CD4-positive, alpha-beta T cell treated with Interleukin-6 at 100 ng/mL for 8 hours (primary cell): Measurements from ENCODE around the gene ZNFX1.
"Not testable (repeated sequence)": the region's sequence is repeated elsewhere in the genome, so short reads cannot be mapped to it uniquely, and the experiment has no call there.

Source experiments
- DNase-seq: peaks from one replicate; pipeline ENCODE4 v3.0.0-alpha.2; 2020; ENCODE audit warnings: mixed read lengths, low spot score

ZNFX1 gene

GRCh38 chr20:49278036-49278817 is at the start of gene ZNFX1:
TSS of gene ZNFX1 (minus strand) at chr20:49278057. CDS start at chr20:49275839, 2,218 bp downstream.
- DNase-seq = peak; percentile 98

- DNase-seq = no peak
Observed at GRCh38 chr20:49326026-49326425, 48.2 kb upstream of the ZNFX1 start.

GRCh38 chr20:49324306-49324705 is 46.4 kb upstream of the ZNFX1 start:
- no peak for DNase-seq

GRCh38 chr20:49323622-49324238 is 45.9 kb upstream of the ZNFX1 start:
- DNase-seq = peak; percentile 49

- DNase-seq = no peak
Observed at GRCh38 chr20:49320460-49320859, 42.6 kb upstream of the ZNFX1 start.

GRCh38 chr20:49319208-49319809 is 41.5 kb upstream of the ZNFX1 start:
- no peak for DNase-seq

- DNase-seq = peak; percentile 27
Observed at GRCh38 chr20:49318430-49319207, 40.8 kb upstream of the ZNFX1 start.

- no peak for DNase-seq
Observed at GRCh38 chr20:49318091-49318429, 40.2 kb upstream of the ZNFX1 start.

GRCh38 chr20:49316704-49317103 is 38.8 kb upstream of the ZNFX1 start:
- DNase-seq = no peak

- DNase-seq = no peak
Observed at GRCh38 chr20:49315580-49315979, 37.7 kb upstream of the ZNFX1 start.

- not testable (repeated sequence) for DNase-seq
Observed at GRCh38 chr20:49314052-49314451, 36.2 kb upstream of the ZNFX1 start.

GRCh38 chr20:49313283-49313682 is 35.4 kb upstream of the ZNFX1 start:
- no peak for DNase-seq

GRCh38 chr20:49312661-49313060 is 34.8 kb upstream of the ZNFX1 start:
- DNase-seq = no peak

GRCh38 chr20:49310705-49311104 is 32.8 kb upstream of the ZNFX1 start:
- DNase-seq = no peak

- no peak for DNase-seq
Observed at GRCh38 chr20:49308875-49309274, 31.0 kb upstream of the ZNFX1 start.

GRCh38 chr20:49306903-49307620 is 29.2 kb upstream of the ZNFX1 start:
- DNase-seq = no peak

- DNase-seq = no peak
Observed at GRCh38 chr20:49303065-49303552, 25.3 kb upstream of the ZNFX1 start.

GRCh38 chr20:49297605-49298530 is 20.0 kb upstream of the ZNFX1 start:
- peak; percentile 43 for DNase-seq

- not testable (repeated sequence) for DNase-seq
Observed at GRCh38 chr20:49294002-49294654, 16.3 kb upstream of the ZNFX1 start.

GRCh38 chr20:49293122-49293521 is 15.3 kb upstream of the ZNFX1 start:
- DNase-seq = no peak
